B cell (primary cell): ENCODE results near the gene CHMP2B. TPM values are rescaled to one million over a fixed set of nuclear protein-coding genes. Genes with fewer than 3 reads are reported as not detected.

Experiments
- ATAC-seq: fragments of 200-7000 bp; cut with Tn5 transposase; one replicate; pipeline ENCODE4 v1.10.0; 2021; ENCODE audit warnings: low read depth, mild to moderate bottlenecking, moderate number of reproducible peaks, moderate library complexity
- CTCF ChIA-PET: fragments of 350-600 bp; sonication (Branson Sonifier 250); formaldehyde crosslinking; loops from one replicate; lab custom pipeline; 2021; ENCODE audit warnings: antibody characterized with exemption, inconsistent platforms; lab: Charles Lee
- POLR2A ChIA-PET: fragments of 350-600 bp; sonication (Branson Sonifier 250); formaldehyde crosslinking; loops from one replicate; lab custom pipeline; 2021; ENCODE audit warnings: antibody characterized with exemption; lab: Charles Lee
- DNase-seq: peaks from one replicate; pipeline ENCODE4 v3.0.0; 2013
- H2AFZ ChIP-seq: 2 replicates; pipeline ENCODE4 v1.6.1; 2012; ENCODE audit warnings: mild to moderate bottlenecking, low read depth, low read length; ENCODE audit not compliant: insufficient read depth, poor library complexity, severe bottlenecking
- H3K27ac ChIP-seq, 2 donors: 1 replicate in 1 of 2; 2 replicates in 1 of 2; pipeline ENCODE4 v1.5.1; 2012 to 2013; ENCODE audit warnings: low read length in 2 of 2, mild to moderate bottlenecking in 2 of 2, moderate library complexity in 1 of 2
- H3K27me3 ChIP-seq, 4 experiments: fragments of 200-600 bp in 1 of 4; sonication (generic) in 1 of 4; replicated peaks in 1 of 4; 1 replicate in 2 of 4; 2 replicates in 2 of 4; pipeline versions ENCODE4 v1.6.1 to v1.7.0; 2013 to 2016; ENCODE audit warnings: low read length in 3 of 4, mild to moderate bottlenecking in 2 of 4, mixed read lengths in 1 of 4, moderate library complexity in 1 of 4; ENCODE audit not compliant: insufficient read depth in 4 of 4, control insufficient read depth in 3 of 4; ENCODE audit errors: control extremely low read depth in 1 of 4
- H3K36me3 ChIP-seq, 2 experiments: replicated peaks in 1 of 2; 1 replicate in 1 of 2; 2 replicates in 1 of 2; pipeline versions ENCODE4 v1.6.1 to v1.7.1; 2013; ENCODE audit warnings: low read length in 1 of 2; ENCODE audit not compliant: insufficient read depth in 2 of 2, control insufficient read depth in 1 of 2; ENCODE audit errors: control extremely low read depth in 1 of 2, extremely low read depth in 1 of 2
- H3K4me1 ChIP-seq, 2 donors: fragments of 200-600 bp in 1 of 2; sonication (generic) in 1 of 2; 1 replicate in 1 of 2; 2 replicates in 1 of 2; pipeline versions ENCODE4 v1.5.1 to v1.6.1; 2013 to 2017; ENCODE audit warnings: low read length in 2 of 2; ENCODE audit not compliant: control insufficient read depth in 2 of 2, insufficient read depth in 2 of 2
- H3K4me2 ChIP-seq: replicated peaks from 2 replicates; pipeline ENCODE3; 2012; ENCODE audit warnings: mild to moderate bottlenecking, low read depth, low read length; ENCODE audit not compliant: poor library complexity, severe bottlenecking
- H3K4me3 ChIP-seq, 5 experiments: fragments of 200-600 bp in 1 of 5; sonication (generic) in 1 of 5; 1 replicate in 3 of 5; 2 replicates in 2 of 5; pipeline versions ENCODE4 v1.5.1 to v1.7.0; 2011 to 2016; ENCODE audit warnings: low read length in 4 of 5, mild to moderate bottlenecking in 4 of 5, low read depth in 2 of 5, control low read depth in 1 of 5, moderate library complexity in 1 of 5; ENCODE audit not compliant: insufficient read depth in 1 of 5; ENCODE audit errors: control extremely low read depth in 1 of 5, extremely low read depth in 1 of 5
- H3K79me2 ChIP-seq: fragments of 200-600 bp; sonication (generic); one replicate; pipeline ENCODE4 v1.6.0; 2016; ENCODE audit warnings: low read length; ENCODE audit not compliant: control insufficient read depth, insufficient read depth
- H3K9ac ChIP-seq: fragments of 200-600 bp; sonication (generic); 2 replicates; pipeline ENCODE4 v1.6.1; 2017; ENCODE audit warnings: mild to moderate bottlenecking, low read length, moderate library complexity
- H3K9me3 ChIP-seq, 3 donors: one replicate each; pipeline versions ENCODE4 v1.6.1 to v1.7.1; 2013; ENCODE audit warnings: low read length in 2 of 3; ENCODE audit not compliant: control insufficient read depth in 2 of 3, insufficient read depth in 1 of 3; ENCODE audit errors: control extremely low read depth in 1 of 3
- H4K20me1 ChIP-seq: 2 replicates; pipeline ENCODE4 v1.6.0; 2012; ENCODE audit warnings: mild to moderate bottlenecking, low read length; ENCODE audit not compliant: insufficient read depth, control insufficient read depth, poor library complexity, severe bottlenecking
- H3K27ac Mint-ChIP-seq: one replicate; pipeline ENCODE4 v1.8.0; 2021; ENCODE audit warnings: mixed read lengths
- H3K27me3 Mint-ChIP-seq: one replicate; pipeline ENCODE4 v1.8.0; 2021; ENCODE audit warnings: mixed read lengths
- H3K4me1 Mint-ChIP-seq: one replicate; pipeline ENCODE4 v1.8.0; 2021; ENCODE audit warnings: mixed read lengths
- H3K4me3 Mint-ChIP-seq: one replicate; pipeline ENCODE4 v1.8.0; 2021; ENCODE audit warnings: mixed read lengths
- H3K9me3 Mint-ChIP-seq: one replicate; pipeline ENCODE4 v1.8.0; 2022; ENCODE audit warnings: mixed read lengths; ENCODE audit not compliant: insufficient read depth
- CTCF ChIP-seq: fragments of 200-600 bp; IDR thresholded peaks from one replicate; pipeline ENCODE4 v1.8.0; 2022; ENCODE audit warnings: antibody characterized with exemption, mild to moderate bottlenecking
- EZH2 ChIP-seq: IDR thresholded peaks from 2 replicates; pipeline ENCODE4 v1.6.1; 2012; ENCODE audit warnings: borderline replicate concordance, low read depth, mild to moderate bottlenecking, moderate library complexity, low read length; ENCODE audit not compliant: insufficient read depth, poor library complexity, severe bottlenecking
- WGBS: methylation state at CpG from one replicate; pipeline ENCODE4 v1.1.5; 2013; ENCODE audit warnings: missing lambda C conversion rate; ENCODE audit not compliant: insufficient coverage; 5-methylcytosine and 5-hydroxymethylcytosine counted together
- intact Hi-C: fragments of 100-400 bp; cut with micrococcal nuclease; formaldehyde crosslinking; loops from one replicate; pipeline ENCODE4 v1.10.0; 2022
- polyA plus RNA-seq: library from polyadenylated mRNA; depleted of rRNA; stranded (reverse); fragments of >200 nt; gene quantifications from 2 replicates; pipeline ENCODE4 v1.2.3, GENCODE V29; 2012
- total RNA-seq, 2 donors: library from RNA; stranded (reverse); fragments of 120-200 nt in 1 of 2; gene quantifications; 1 replicate in 1 of 2; 2 replicates in 1 of 2; pipeline versions ENCODE4 v1.2.3 to v1.2.4, GENCODE V29; 2013 to 2022

The CHMP2B gene
- total and polyA plus RNA-seq, 2 donors (not counting 1 experiment from before 2014, with no cell fraction given): 18.4 to 25.0 TPM

GRCh38 chr3:87225659-87226058 is 1.4 kb upstream of the CHMP2B start:
- WGBS: 100% methylated on average over 2 of the region's 5 CpGs
- H3K36me3 ChIP-seq: no peaks in the 10 kb centered on the region
- peaks cover 3% of the 10 kb centered on the region for H4K20me1 ChIP-seq
- peaks cover 0 to 7% (median 4%) of the 10 kb centered on the region in 4 experiments for H3K27me3 ChIP-seq
- H3K79me2 ChIP-seq: peaks cover 43% of the 10 kb centered on the region
- intact Hi-C loops: loop anchor here (10.0 kb wide), 1 partner anchor 779 kb away; no protein-coding TSS in a partner anchor
- POLR2A ChIA-PET: no interaction called here
- no peaks in the 10 kb centered on the region for H3K9me3 Mint-ChIP-seq
- TF ChIP-seq EZH2: no peak
- TF ChIP-seq CTCF: no peak
- H3K27ac Mint-ChIP-seq: peak overlapping the region; percentile 46
- H3K4me2 ChIP-seq: no peak overlapping the region
- peaks cover 42% of the 10 kb centered on the region for H3K4me1 Mint-ChIP-seq
- CTCF ChIA-PET: interaction anchor here (1.4 to 1.5 kb wide), 2 partner anchors 35 to 779 kb away, joined by 3 to 6 read pairs; no protein-coding TSS in a partner anchor
- peak overlapping the region; percentile 73 for H3K4me3 Mint-ChIP-seq
- ATAC-seq: no peak
- no peak overlapping the region for H3K9ac ChIP-seq
- peaks cover 18% of the 10 kb centered on the region for H3K27me3 Mint-ChIP-seq
- peaks cover 0 to 1% (median 0%) of the 10 kb centered on the region in 3 donors for H3K9me3 ChIP-seq
- H3K27ac ChIP-seq: no peak overlapping the region
- no peak overlapping the region for H3K4me3 ChIP-seq
- DNase-seq: peak; percentile 18
- no peak overlapping the region for H2AFZ ChIP-seq
- H3K4me1 ChIP-seq: peaks cover 13 to 16% of the 10 kb centered on the region in 2 donors

DNA sequence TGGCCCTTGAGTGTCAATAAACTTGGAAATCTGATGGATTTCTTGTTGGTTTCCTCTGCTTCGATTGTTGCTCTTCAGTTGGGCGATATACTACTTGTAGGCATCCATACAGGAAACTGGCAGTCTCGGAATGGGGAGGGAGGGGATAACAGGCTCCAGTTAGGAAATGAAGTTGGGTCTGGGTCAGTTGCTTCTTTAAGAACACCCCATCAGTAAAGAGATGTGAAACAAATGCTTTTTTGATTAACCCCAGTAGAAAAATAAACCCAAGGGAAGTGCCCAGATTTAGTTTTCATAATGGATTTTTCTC is 681 bp downstream of the CHMP2B start:
- peak overlapping the region; percentile 97 for H3K4me3 Mint-ChIP-seq
- CTCF ChIA-PET: no interaction called here
- Histone ChIP-seq H3K27me3 (peaks cover 0 to 7% (median 2%) of the 10 kb centered on the region in 4 experiments), H3K79me2 (peaks cover 64% of the 10 kb centered on the region), H3K9me3 (no peaks in the 10 kb centered on the region), H4K20me1 (peaks cover 23% of the 10 kb centered on the region), H3K9ac (peak overlapping the region; percentile 99), H3K4me2 (peak overlapping the region; percentile 91), H3K36me3 (peaks cover 0 to 3% of the 10 kb centered on the region in 2 experiments), H3K27ac (peak overlapping the region; percentile 89 to 98), H3K4me3 (peak overlapping the region; percentile 42 to 99 (median 96)), H2AFZ (peak overlapping the region; percentile 99), H3K4me1 (peaks cover 13 to 16% of the 10 kb centered on the region in 2 donors)
- intact Hi-C loops: loop anchor here (1.0 to 10.0 kb wide), 3 partner anchors 777 to 923 kb away; partner anchors contain the start of genes CGGBP1 and ZNF654
- DNase-seq: no peak
- TF ChIP-seq EZH2 (no peak), CTCF (no peak)
- peak overlapping the region; percentile 97 for H3K27ac Mint-ChIP-seq
- POLR2A ChIA-PET: no interaction called here
- peaks cover 56% of the 10 kb centered on the region for H3K4me1 Mint-ChIP-seq
- no peak for ATAC-seq
- peaks cover 11% of the 10 kb centered on the region for H3K27me3 Mint-ChIP-seq
- no peaks in the 10 kb centered on the region for H3K9me3 Mint-ChIP-seq
- 0% methylated on average over 1 of the region's 3 CpGs for WGBS
